SU-DHL-6 (cell line): ENCODE data around the gene FXYD2.

Experiments used
- CTCF ChIP-seq: fragments of 200-600 bp; sonication (generic); IDR thresholded peaks from one replicate; pipeline ENCODE4 v1.5.1; 2017; ENCODE audit warnings: antibody characterized with exemption, mild to moderate bottlenecking, low read length, moderate library complexity; ENCODE audit not compliant: insufficient read depth, poor library complexity, severe bottlenecking
- EZH2phosphoT487 ChIP-seq: fragments of 200-600 bp; sonication (generic), shearing (Covaris generic); conservative IDR thresholded peaks from 2 replicates; pipeline ENCODE4 v1.6.1; 2018; ENCODE audit warnings: mild to moderate bottlenecking, antibody characterized with exemption, low read length, moderate library complexity, mixed read lengths

GRCh38 chr11:117870103-117870952, 45.8 kb upstream of the FXYD2 start:
- TF ChIP-seq CTCF: no peak
- TF ChIP-seq EZH2phosphoT487: no peak
